Measurements from ENCODE around the gene AFTPH. TPM values are rescaled to one million over a fixed set of nuclear protein-coding genes. Genes with fewer than 3 reads are reported as not detected.

AFTPH gene
- total RNA-seq, 1 experiment from 2014 or later, result 17.9 TPM

DNA sequence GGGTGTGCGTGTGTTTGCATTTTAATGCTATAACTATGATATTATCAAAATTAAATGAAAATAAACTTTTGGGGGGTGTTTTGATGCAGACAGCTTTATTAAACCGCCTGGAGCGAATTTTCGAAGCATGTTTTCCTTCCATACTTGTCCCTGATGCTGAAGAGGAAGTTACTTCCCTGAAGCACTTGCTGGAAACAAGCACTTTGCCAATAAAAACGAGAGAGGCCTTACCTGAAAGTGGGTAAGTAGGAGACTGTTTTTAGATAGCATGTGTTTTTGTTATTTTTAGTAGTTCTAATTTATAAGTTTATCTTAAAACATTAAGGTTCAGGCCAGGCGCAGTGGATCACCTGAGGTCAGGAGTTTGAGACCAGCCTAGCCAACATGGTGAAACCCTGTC lies 43.3 kb downstream of the AFTPH start:
- ChIA-PET POLR2A (no interaction called here), CTCF (no interaction called here)
- BruUV-seq (replicated peaks), result no TSS peak
- Histone ChIP-seq H3K36me3 (ENCODE audit: control insufficient read depth, insufficient read depth, low read length) (peaks cover 7% of the 10 kb centered on the region; the same call in 1 of the 2 replicates), H3K27ac (ENCODE audit: low read length) (no peak overlapping the region), H3K27me3 (ENCODE audit: control insufficient read depth, insufficient read depth, low read length) (no peaks in the 10 kb centered on the region), H3K4me1 (ENCODE audit: control insufficient read depth, insufficient read depth, low read length) (no peaks in the 10 kb centered on the region), H3K4me3 (ENCODE audit: low read depth in 2 of 2, low read length in 2 of 2) (no peak overlapping the region), H3K9me3 (ENCODE audit: control insufficient read depth, insufficient read depth, low read depth, low read length) (no peaks in the 10 kb centered on the region)
- DNase-seq (ENCODE audit: low read depth, low spot score), result no peak
- intact Hi-C loops (cut with micrococcal nuclease; ENCODE audit: unreplicated experiment) (no loop called here), in situ Hi-C loops (cut with HindIII; ENCODE audit: low pct_unique_long_range_greater_than_20kb, low sequenced_read_pairs) (no loop called here)
- TF ChIP-seq, protein P1, sequence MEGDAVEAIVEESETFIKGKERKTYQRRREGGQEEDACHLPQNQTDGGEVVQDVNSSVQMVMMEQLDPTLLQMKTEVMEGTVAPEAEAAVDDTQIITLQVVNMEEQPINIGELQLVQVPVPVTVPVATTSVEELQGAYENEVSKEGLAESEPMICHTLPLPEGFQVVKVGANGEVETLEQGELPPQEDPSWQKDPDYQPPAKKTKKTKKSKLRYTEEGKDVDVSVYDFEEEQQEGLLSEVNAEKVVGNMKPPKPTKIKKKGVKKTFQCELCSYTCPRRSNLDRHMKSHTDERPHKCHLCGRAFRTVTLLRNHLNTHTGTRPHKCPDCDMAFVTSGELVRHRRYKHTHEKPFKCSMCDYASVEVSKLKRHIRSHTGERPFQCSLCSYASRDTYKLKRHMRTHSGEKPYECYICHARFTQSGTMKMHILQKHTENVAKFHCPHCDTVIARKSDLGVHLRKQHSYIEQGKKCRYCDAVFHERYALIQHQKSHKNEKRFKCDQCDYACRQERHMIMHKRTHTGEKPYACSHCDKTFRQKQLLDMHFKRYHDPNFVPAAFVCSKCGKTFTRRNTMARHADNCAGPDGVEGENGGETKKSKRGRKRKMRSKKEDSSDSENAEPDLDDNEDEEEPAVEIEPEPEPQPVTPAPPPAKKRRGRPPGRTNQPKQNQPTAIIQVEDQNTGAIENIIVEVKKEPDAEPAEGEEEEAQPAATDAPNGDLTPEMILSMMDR (IDR thresholded peaks at IDR 0.05), result no peak
- TF ChIP-seq TCF7L2 (IDR thresholded peaks at IDR 0.05; ENCODE audit: low read depth, low read length) (no peak), SIN3A (IDR thresholded peaks at IDR 0.05; ENCODE audit: borderline replicate concordance, insufficient read depth, low read depth, low read length) (no peak)
- ATAC-seq, result no peak

DNA sequence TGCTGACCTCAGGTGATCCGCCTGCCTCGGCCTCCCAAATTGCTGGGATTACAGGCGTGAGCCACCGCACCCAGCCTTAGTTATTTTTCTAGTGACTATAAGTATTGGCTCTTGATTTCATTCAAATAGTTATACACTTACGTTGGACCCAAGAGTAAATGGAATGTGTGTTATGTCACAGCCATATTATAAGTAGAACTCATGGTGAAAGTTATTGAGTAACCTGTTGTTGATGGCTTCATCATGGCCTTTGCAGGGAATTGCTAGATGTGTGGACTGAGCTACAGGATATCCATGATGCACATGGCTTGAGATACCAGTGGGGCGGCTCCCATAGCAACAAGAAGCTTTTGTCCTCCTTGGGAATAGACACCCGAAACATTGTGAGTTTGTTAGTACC lies 44.7 kb downstream of the AFTPH start:
- BruUV-seq (replicated peaks), result no TSS peak
- no peak overlapping the region for H3K27ac ChIP-seq (ENCODE audit: low read length)
- no peaks in the 10 kb centered on the region for H3K27me3 ChIP-seq (ENCODE audit: control insufficient read depth, insufficient read depth, low read length)
- peaks cover 7% of the 10 kb centered on the region; the same call in 1 of the 2 replicates for H3K36me3 ChIP-seq (ENCODE audit: control insufficient read depth, insufficient read depth, low read length)
- H3K4me3 ChIP-seq (ENCODE audit: low read depth in 2 of 2, low read length in 2 of 2), result no peak overlapping the region
- in situ Hi-C loops (cut with HindIII; ENCODE audit: low pct_unique_long_range_greater_than_20kb, low sequenced_read_pairs), result no loop called here
- ChIA-PET POLR2A (no interaction called here), CTCF (no interaction called here)
- TF ChIP-seq POLR2AphosphoS5 (IDR thresholded peaks at IDR 0.05; ENCODE audit: low read depth, low read length) (no peak), TCF7L2 (IDR thresholded peaks at IDR 0.05; ENCODE audit: low read depth, low read length) (no peak), SIN3A (IDR thresholded peaks at IDR 0.05; ENCODE audit: borderline replicate concordance, insufficient read depth, low read depth, low read length) (no peak)
- TF ChIP-seq, protein P2, sequence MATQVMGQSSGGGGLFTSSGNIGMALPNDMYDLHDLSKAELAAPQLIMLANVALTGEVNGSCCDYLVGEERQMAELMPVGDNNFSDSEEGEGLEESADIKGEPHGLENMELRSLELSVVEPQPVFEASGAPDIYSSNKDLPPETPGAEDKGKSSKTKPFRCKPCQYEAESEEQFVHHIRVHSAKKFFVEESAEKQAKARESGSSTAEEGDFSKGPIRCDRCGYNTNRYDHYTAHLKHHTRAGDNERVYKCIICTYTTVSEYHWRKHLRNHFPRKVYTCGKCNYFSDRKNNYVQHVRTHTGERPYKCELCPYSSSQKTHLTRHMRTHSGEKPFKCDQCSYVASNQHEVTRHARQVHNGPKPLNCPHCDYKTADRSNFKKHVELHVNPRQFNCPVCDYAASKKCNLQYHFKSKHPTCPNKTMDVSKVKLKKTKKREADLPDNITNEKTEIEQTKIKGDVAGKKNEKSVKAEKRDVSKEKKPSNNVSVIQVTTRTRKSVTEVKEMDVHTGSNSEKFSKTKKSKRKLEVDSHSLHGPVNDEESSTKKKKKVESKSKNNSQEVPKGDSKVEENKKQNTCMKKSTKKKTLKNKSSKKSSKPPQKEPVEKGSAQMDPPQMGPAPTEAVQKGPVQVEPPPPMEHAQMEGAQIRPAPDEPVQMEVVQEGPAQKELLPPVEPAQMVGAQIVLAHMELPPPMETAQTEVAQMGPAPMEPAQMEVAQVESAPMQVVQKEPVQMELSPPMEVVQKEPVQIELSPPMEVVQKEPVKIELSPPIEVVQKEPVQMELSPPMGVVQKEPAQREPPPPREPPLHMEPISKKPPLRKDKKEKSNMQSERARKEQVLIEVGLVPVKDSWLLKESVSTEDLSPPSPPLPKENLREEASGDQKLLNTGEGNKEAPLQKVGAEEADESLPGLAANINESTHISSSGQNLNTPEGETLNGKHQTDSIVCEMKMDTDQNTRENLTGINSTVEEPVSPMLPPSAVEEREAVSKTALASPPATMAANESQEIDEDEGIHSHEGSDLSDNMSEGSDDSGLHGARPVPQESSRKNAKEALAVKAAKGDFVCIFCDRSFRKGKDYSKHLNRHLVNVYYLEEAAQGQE (IDR thresholded peaks at IDR 0.05; ENCODE audit: insufficient read depth in 1 of 2, low read depth in 2 of 2, low read length in 1 of 2), result no peak
- TF ChIP-seq, protein P1 (IDR thresholded peaks at IDR 0.05), result no peak
- ATAC-seq (no peak), DNase-seq (ENCODE audit: low read depth, low spot score) (no peak)
- H3K4me1 ChIP-seq (ENCODE audit: control insufficient read depth, insufficient read depth, low read length), result no peaks in the 10 kb centered on the region
- intact Hi-C loops (cut with micrococcal nuclease; ENCODE audit: unreplicated experiment), result no loop called here
- H3K9me3 ChIP-seq (ENCODE audit: control insufficient read depth, insufficient read depth, low read depth, low read length), result no peaks in the 10 kb centered on the region
